GM19025 (cell line): ENCODE data around the gene SNX32.

Source experiments
- ATAC-seq: cut with Tn5 transposase; IDR thresholded peaks from one replicate; pipeline ENCODE4 v1.9.1; 2021; ENCODE audit warnings: mild to moderate bottlenecking, low read depth, moderate library complexity; ENCODE audit not compliant: unreplicated experiment

SNX32 gene

DNA sequence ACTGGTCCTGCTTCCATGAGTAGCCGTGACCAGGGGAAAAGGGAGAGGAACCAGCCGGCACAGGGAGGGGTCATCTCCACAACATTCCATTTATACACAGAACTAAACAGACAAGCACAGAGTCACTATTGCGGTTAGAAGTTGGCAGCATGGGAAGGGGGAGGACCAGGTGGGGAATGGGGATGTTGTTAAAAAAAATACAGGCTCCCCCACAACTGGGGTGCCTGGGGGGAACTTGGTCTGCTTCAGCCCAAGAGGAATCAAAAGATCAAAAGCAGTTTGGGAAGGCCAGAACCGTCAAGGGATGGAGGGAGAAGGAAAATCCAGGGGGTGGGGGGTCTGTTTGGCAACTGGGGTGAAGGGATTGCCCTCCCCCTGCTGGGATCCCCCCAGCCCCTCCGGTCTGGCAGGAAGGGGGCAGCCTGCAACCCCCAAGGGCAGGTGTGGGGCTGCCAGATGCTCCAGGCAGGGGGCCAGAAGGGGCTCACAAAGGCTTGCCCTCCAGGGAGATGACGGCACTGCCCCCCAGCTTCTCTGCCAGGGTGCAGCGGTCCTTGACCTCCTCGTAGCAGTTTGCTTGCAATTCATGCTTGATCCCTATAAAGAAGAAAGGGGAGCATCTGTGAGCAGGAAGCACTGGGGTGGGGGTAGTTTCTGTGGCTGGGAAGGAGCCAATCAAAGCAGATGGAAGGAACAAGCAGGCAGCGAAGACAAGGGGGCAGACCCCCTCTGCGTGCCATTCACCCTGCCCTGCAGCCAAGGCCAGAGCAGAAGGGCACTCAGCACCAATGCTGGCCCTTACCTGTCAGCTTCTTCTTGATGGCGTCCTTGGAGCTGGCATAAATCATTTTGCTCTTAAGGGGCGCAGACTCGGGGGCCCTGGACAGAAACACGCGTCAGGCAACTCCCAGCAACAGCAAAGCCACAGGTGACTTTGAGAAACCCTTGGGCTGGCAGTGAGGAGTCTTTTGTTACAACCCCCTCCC lies 21.4 kb downstream of the SNX32 start:
- no peak for ATAC-seq

- ATAC-seq, result no peak
Observed at GRCh38 chr11:65855927-65856363, 22.2 kb downstream of the SNX32 start.

GRCh38 chr11:65856689-65857499 lies 23.1 kb downstream of the SNX32 start:
- ATAC-seq, result peak; percentile 32

- peak; percentile 1 for ATAC-seq
Observed at GRCh38 chr11:65857500-65857852, 23.7 kb downstream of the SNX32 start.

DNA sequence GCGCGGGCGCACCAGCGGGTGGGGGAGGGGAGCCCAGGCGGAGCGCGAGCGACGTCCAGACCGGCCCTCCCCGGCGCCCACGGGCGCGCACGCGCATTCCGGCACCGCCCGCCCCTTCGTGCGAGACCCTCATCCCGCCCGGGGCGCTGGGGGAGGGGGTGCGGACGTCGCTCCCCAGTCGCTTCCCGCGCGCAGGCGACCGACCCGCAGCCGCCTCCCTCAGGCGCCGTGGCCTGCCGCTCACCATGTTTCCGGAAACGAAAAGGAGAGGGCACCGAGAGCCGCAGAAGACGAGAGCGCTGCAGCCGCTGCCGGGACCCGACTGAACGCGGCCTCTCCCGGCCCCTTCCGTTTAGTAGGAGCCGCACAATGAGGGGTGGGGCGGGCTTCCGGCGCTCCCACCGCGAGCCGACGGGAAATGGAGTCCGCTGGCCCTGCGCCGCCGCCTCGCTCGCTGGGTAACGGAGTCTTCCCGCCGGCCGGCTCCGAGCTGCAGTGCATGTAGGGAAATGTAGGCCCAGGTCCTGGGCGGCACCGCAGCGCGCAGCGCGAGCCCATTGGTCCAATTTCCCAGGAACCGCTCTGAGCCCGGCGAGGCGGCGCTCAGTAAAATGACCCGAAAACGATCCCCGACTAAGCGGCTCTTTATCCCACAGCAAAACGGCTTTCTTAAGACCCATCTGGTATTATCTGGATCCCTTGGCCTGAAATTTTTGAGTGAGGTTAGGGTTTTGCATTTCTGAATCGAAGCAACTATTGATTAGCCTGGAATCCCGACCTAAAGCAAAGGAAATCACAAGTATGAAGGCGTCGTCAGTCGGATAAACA lies 24.3 kb downstream of the SNX32 start, which contains the start of gene CFL1:
Gene CFL1, minus strand, starts transcription at position 328 of the 828 bp plus-strand sequence. Its CDS starts 81 bp downstream, at position 247.
- peak; percentile 40 for ATAC-seq

DNA sequence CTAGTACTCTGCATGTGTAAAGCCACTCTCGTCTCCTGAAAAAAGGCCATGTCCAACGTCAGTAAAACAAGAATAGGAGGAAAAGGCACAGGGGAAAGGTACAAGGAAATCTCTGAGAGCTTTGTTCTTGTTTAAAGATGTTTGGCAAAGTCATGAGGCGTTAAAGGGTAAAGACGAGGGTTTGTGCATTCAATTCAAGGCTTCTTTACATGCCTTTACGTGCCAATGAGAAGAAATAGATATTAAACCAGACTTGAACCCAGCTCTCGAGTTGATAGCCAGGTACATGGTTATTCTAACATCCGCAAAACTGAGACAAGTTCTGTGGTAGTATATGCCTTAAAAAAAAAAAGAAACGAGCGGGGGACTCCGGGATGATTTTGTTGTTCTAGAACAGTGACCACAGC lies 24.9 kb downstream of the SNX32 start:
- no peak for ATAC-seq

DNA sequence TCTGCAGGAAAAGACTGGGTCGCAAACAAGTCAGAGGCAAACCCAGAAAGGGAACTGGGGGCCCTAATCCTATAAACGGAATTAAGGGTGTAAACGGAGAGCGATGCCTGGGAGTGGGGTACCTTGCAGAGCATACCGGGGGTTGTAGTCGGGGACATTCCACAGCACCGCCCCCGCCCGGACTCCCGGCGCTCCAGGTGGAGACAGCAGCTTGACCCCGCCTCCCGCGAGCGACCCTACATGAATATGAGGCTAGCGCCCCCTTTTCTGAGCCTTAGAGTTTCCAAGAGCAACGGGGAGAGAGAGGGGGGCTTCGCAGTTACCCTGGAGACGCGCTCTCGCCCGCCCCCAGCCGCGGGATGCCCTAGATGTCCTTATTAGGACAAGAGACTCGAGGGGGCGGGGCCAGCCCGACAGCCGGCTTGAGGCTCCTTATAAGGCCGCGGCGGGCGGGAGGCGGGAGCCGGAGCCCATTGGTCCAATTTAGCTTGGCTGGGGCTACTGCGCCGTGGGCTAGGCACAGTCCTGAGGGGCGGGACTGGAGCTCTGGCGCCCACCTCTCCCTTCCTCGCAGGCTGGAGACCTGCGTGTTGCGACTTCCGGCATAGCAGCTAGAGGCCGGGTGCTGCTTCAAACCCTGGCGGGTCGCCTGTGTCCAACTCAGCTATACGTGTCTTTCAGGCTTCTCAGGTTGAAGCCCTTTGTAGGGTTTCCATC lies 25.5 kb downstream of the SNX32 start:
- peak; percentile 44 for ATAC-seq

GRCh38 chr11:65859812-65860277 lies 26.1 kb downstream of the SNX32 start:
- no peak for ATAC-seq

GRCh38 chr11:65860278-65861164 lies 26.8 kb downstream of the SNX32 start, which contains the start of gene MUS81:
Gene MUS81 (plus strand): TSS chr11:65860433. CDS start chr11:65860754, 321 bp downstream.
- no peak for ATAC-seq

DNA sequence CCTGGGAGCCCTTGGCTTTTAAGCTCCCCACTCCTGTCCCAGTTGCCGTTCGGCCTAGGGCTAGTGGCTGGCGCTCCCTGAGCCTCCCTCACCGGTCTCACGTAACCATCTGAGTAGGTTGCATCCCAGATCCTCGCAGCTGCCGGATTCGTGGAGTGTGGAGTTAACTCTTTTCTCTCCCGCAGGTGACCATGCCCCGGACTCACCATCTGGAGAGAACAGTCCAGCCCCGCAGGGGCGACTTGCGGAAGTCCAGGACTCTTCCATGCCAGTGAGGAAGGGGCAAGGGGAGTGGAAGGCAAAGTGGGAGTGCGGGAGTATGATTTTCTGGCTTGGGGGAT lies 27.4 kb downstream of the SNX32 start:
- no peak for ATAC-seq

- no peak for ATAC-seq
Observed at GRCh38 chr11:65861533-65862183, 27.9 kb downstream of the SNX32 start.

DNA sequence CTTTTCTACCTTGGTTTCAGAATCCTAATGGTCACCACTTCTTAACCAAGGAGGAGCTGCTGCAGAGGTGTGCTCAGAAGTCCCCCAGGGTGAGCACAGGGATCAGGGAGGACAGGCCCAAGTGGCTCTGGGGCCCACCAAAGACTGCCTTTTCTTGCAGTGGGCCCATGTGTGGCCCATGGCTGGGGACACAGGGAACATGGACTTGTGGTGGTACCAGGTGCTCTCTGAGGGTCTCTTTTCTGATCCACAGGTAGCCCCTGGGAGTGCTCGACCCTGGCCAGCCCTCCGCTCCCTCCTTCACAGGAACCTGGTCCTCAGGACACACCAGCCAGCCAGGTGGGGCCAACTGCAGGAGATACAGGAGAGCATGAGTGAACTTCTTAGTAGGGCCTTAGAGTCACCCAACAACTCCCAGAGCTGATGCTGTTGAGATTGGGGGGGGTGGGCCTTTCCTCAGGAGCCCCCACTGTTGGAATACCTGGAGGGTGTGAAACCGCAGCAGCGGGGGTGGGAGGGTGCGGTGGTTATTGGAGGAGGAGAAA lies 28.5 kb downstream of the SNX32 start:
- no peak for ATAC-seq

GRCh38 chr11:65862941-65863888 lies 29.5 kb downstream of the SNX32 start:
- ATAC-seq, result no peak

- no peak for ATAC-seq
Observed at GRCh38 chr11:65863889-65864705, 30.3 kb downstream of the SNX32 start.

DNA sequence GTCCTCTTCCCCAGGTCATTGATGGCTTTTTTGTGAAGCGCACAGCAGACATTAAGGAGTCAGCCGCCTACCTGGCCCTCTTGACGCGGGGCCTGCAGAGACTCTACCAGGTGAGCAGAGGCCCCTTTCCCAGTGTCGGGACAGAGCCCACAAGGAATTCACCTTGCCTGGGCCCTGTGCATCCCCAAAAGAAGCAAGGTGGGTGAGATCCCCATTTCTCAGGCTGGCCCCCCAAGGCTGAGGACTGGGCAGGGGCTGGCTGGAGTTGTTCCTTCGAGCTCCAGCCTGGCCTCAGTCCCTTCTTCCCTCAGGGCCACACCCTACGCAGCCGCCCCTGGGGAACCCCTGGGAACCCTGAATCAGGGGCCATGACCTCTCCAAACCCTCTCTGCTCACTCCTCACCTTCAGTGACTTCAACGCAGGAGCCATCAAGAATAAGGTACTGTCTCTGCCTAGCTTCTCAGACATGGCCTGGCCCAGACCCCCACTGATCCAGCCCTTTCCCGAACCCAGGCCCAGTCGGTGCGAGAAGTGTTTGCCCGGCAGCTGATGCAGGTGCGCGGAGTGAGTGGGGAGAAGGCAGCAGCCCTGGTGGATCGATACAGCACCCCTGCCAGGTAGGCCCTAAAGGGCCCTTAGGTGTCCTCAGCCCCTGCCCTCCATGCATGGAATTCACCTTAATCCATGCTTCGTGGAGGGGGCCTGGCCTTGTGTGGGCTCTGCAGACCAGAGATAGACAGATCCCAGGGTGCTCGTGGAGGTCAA lies 31.1 kb downstream of the SNX32 start:
- ATAC-seq, result no peak
